MCF 10A (cell line): ENCODE data around the gene OR52D1. TPM values are rescaled to one million over a fixed set of nuclear protein-coding genes. Genes with fewer than 3 reads are reported as not detected.

Source experiments
- BruUV-seq: library from RNA; stranded (reverse); fragments of 400-500 nt; replicated peaks from 2 replicates; lab custom pipeline; 2021; lab: Mats Ljungman, UMichigan
- CTCF ChIA-PET: fragments of 300-600 bp; sonication (Branson Sonifier 250); formaldehyde crosslinking; extraction: SDS; loops from one replicate; lab custom pipeline; 2021; ENCODE audit warnings: antibody characterized with exemption, inconsistent platforms; lab: Yijun Ruan, JAX
- POLR2A ChIA-PET: fragments of 300-600, 350-650 bp; sonication (Branson Sonifier 250); formaldehyde crosslinking; extraction: SDS; loops from one replicate; lab custom pipeline; 2020; ENCODE audit warnings: antibody characterized with exemption, inconsistent platforms; lab: Yijun Ruan, JAX
- DNase-seq: peaks from one replicate; pipeline ENCODE4 v3.0.0-alpha.2; 2018; ENCODE audit not compliant: unreplicated experiment
- H3K27ac Mint-ChIP-seq: one replicate; pipeline ENCODE4 v1.8.0; 2022; ENCODE audit warnings: mild to moderate bottlenecking, low read depth, mixed read lengths; ENCODE audit not compliant: unreplicated experiment
- H3K27me3 Mint-ChIP-seq: one replicate; pipeline ENCODE4 v1.8.0; 2022; ENCODE audit warnings: mixed read lengths; ENCODE audit not compliant: insufficient read depth, unreplicated experiment
- H3K36me3 Mint-ChIP-seq: one replicate; pipeline ENCODE4 v1.8.0; 2022; ENCODE audit warnings: mild to moderate bottlenecking, moderate library complexity, mixed read lengths; ENCODE audit not compliant: insufficient read depth, unreplicated experiment
- H3K4me1 Mint-ChIP-seq: one replicate; pipeline ENCODE4 v1.8.0; 2022; ENCODE audit warnings: mixed read lengths; ENCODE audit not compliant: insufficient read depth, unreplicated experiment
- H3K4me3 Mint-ChIP-seq: one replicate; pipeline ENCODE4 v1.8.0; 2022; ENCODE audit warnings: mild to moderate bottlenecking, moderate library complexity, mixed read lengths; ENCODE audit not compliant: unreplicated experiment
- H3K9me3 Mint-ChIP-seq: one replicate; pipeline ENCODE4 v1.8.0; 2022; ENCODE audit warnings: mixed read lengths; ENCODE audit not compliant: unreplicated experiment
- intact Hi-C: fragments of 100-400 bp; cut with micrococcal nuclease; formaldehyde crosslinking; loops from 2 replicates; pipeline ENCODE4 v1.14.1; 2022
- total RNA-seq: library from RNA; stranded (reverse); gene quantifications from 2 replicates; pipeline ENCODE4 v1.2.3, GENCODE V29; 2022
- TF ChIP-seq, protein P1 (sequence below): fragments of 200-600 bp; IDR thresholded peaks from one replicate; pipeline ENCODE4 v1.8.0; 2022; ENCODE audit warnings: antibody characterized with exemption, mild to moderate bottlenecking; ENCODE audit not compliant: unreplicated experiment

The OR52D1 gene
- total RNA-seq, 1 experiment from 2014 or later = not detected

DNA sequence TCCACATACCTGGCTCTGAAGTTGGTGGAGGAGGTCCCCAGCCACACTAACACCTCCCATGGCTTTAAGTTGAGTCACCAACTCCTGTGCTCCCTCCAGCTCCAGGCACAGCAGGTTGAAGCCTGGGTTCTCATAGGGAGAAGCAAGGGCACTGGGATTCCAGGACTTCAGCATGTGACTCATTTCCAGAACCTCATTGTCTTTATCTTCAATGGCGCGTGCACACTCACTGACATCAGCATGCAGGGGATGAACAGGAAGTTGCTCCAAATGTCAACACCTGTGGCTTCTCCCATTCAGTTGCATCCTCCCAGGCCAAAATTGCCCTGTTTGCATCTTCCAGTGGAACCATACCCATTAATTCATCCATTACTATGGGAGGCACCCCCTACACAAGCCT, 33.8 kb downstream of the OR52D1 start:
- Mint-ChIP-seq H3K27ac (no peak overlapping the region), H3K4me1 (no peaks in the 10 kb centered on the region), H3K27me3 (peaks cover 31% of the 10 kb centered on the region), H3K4me3 (no peak overlapping the region), H3K9me3 (no peaks in the 10 kb centered on the region), H3K36me3 (no peaks in the 10 kb centered on the region)
- no TSS peak for BruUV-seq
- intact Hi-C loops = no loop called here
- POLR2A ChIA-PET = no interaction called here
- CTCF ChIA-PET = interaction anchor here (0.6 kb wide), 1 partner anchor 180 kb away, joined by 3 read pairs; no protein-coding TSS in a partner anchor
- peak; percentile 11 for DNase-seq
- TF ChIP-seq, protein P1, sequence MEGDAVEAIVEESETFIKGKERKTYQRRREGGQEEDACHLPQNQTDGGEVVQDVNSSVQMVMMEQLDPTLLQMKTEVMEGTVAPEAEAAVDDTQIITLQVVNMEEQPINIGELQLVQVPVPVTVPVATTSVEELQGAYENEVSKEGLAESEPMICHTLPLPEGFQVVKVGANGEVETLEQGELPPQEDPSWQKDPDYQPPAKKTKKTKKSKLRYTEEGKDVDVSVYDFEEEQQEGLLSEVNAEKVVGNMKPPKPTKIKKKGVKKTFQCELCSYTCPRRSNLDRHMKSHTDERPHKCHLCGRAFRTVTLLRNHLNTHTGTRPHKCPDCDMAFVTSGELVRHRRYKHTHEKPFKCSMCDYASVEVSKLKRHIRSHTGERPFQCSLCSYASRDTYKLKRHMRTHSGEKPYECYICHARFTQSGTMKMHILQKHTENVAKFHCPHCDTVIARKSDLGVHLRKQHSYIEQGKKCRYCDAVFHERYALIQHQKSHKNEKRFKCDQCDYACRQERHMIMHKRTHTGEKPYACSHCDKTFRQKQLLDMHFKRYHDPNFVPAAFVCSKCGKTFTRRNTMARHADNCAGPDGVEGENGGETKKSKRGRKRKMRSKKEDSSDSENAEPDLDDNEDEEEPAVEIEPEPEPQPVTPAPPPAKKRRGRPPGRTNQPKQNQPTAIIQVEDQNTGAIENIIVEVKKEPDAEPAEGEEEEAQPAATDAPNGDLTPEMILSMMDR = no peak

DNA sequence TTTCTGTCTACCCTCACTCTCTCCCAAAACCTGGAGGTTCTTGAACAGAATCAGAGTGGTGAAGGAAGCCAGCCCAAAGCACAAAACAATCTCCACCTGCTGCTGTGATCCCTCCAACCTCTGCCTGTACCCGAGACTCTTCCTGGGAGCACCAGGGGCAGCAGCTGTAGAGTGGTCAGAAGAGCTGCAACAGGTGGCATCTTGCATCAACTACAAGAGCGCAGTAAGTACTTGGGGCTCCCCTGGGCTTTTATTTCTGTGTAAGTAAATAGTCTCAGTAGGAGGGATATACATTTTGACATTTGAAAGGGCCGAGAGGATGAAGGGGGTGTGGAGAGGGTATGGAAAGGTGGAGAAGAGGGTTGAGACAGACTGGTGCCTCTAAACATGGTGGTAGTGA, 36.3 kb downstream of the OR52D1 start:
- Mint-ChIP-seq H3K27me3 (peaks cover 42% of the 10 kb centered on the region), H3K9me3 (no peaks in the 10 kb centered on the region), H3K4me1 (no peaks in the 10 kb centered on the region), H3K27ac (no peak overlapping the region), H3K4me3 (no peak overlapping the region), H3K36me3 (no peaks in the 10 kb centered on the region)
- no TSS peak for BruUV-seq
- intact Hi-C loops = no loop called here
- TF ChIP-seq, protein P1 = no peak
- no peak for DNase-seq
- POLR2A ChIA-PET = no interaction called here
- CTCF ChIA-PET = no interaction called here

- Mint-ChIP-seq H3K36me3 (no peaks in the 10 kb centered on the region), H3K9me3 (no peaks in the 10 kb centered on the region), H3K4me3 (no peak overlapping the region), H3K27me3 (peaks cover 64% of the 10 kb centered on the region), H3K27ac (no peak overlapping the region), H3K4me1 (no peaks in the 10 kb centered on the region)
- no peak for DNase-seq
- no TSS peak for BruUV-seq
- intact Hi-C loops = no loop called here
- TF ChIP-seq, protein P1 = no peak
- ChIA-PET POLR2A (no interaction called here), CTCF (no interaction called here)
These were observed 39.2 kb downstream of the OR52D1 start for GRCh38 chr11:5527716-5528115.

- CTCF ChIA-PET = no interaction called here
- H3K27ac Mint-ChIP-seq = no peak overlapping the region
These were observed 40.0 kb downstream of the OR52D1 start for GRCh38 chr11:5528495-5528894.

More at GRCh38 chr11:5528495-5528894, 40.0 kb downstream of the OR52D1 start:
- TF ChIP-seq, protein P1 = no peak
- no peak for DNase-seq
- Mint-ChIP-seq H3K27me3 (peaks cover 64% of the 10 kb centered on the region), H3K4me1 (no peaks in the 10 kb centered on the region), H3K4me3 (no peak overlapping the region), H3K36me3 (no peaks in the 10 kb centered on the region), H3K9me3 (no peaks in the 10 kb centered on the region)
- intact Hi-C loops = no loop called here
- no TSS peak for BruUV-seq
- POLR2A ChIA-PET = no interaction called here
